Measurements from ENCODE around the gene ERCC8. TPM values are rescaled to one million over a fixed set of nuclear protein-coding genes. Genes with fewer than 3 reads are reported as not detected.

The ERCC8 gene
- total and polyA plus RNA-seq, 10 of the 15 experiments (the other 5 are each of a cell fraction or from before 2014, with no cell fraction given) = 10.4 to 31.2 (median 16.4) TPM

DNA sequence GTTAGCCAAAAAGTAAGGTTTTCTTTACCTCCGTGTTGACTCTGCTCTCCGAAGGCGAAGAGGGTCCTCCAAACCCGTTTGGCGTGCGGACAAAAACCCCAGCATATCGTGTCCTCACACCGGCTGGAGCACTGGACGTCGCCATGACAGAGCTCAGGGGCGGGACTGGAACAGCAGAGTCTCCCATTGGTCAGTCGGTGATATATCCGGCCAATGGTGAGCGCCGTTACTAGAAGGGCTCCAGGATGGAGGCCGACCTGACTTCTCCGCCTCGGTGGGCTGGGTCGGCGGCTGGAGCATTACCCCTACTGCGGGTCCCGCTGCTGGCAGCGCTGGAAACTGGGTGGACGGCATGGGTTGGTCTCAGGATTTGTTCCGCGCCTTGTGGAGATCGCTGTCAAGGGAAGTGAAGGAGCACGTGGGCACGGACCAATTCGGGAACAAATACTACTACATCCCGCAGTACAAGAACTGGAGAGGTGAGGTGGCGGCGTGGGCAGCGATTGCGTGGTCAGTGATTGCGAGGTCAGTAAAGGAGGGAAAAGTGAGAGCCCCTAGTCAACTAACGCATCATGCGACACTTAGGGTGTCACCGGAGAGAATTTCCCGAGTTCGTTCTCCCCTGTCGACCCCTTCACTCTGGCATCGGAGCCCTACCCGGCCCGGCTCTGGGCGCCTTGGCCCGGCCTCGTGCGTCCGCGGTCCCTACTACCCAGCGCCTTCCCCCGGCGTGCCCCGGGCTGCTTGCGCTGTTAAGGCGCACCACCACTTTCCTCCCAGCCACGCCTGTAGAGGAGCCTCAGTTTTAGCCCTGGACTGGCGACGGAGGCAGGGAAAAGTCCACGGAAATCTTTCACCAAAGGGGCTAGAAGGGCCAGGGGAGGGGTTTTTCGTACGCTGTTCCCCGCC lies at the start of gene ERCC8, which contains the start of gene NDUFAF2 (continued):
- no peak for TF ChIP-seq NFYA (IDR thresholded peaks at IDR 0.05; ENCODE audit: borderline replicate concordance, low read depth, low read length)
- no peak for TF ChIP-seq YBX1 (IDR thresholded peaks at IDR 0.05)
- no peak for TF ChIP-seq RFX5 (IDR thresholded peaks at IDR 0.05; ENCODE audit: low read depth, low read length)
- TF ChIP-seq BACH1 (IDR thresholded peaks at IDR 0.05; ENCODE audit: borderline replicate concordance) = no peak
- no peak for TF ChIP-seq SMAD1 (IDR thresholded peaks at IDR 0.05; ENCODE audit: low read depth, partially characterized antibody)
- peak; percentile 98 for TF ChIP-seq RELB (IDR thresholded peaks at IDR 0.05; ENCODE audit: low read depth)
- TF ChIP-seq, protein P1, sequence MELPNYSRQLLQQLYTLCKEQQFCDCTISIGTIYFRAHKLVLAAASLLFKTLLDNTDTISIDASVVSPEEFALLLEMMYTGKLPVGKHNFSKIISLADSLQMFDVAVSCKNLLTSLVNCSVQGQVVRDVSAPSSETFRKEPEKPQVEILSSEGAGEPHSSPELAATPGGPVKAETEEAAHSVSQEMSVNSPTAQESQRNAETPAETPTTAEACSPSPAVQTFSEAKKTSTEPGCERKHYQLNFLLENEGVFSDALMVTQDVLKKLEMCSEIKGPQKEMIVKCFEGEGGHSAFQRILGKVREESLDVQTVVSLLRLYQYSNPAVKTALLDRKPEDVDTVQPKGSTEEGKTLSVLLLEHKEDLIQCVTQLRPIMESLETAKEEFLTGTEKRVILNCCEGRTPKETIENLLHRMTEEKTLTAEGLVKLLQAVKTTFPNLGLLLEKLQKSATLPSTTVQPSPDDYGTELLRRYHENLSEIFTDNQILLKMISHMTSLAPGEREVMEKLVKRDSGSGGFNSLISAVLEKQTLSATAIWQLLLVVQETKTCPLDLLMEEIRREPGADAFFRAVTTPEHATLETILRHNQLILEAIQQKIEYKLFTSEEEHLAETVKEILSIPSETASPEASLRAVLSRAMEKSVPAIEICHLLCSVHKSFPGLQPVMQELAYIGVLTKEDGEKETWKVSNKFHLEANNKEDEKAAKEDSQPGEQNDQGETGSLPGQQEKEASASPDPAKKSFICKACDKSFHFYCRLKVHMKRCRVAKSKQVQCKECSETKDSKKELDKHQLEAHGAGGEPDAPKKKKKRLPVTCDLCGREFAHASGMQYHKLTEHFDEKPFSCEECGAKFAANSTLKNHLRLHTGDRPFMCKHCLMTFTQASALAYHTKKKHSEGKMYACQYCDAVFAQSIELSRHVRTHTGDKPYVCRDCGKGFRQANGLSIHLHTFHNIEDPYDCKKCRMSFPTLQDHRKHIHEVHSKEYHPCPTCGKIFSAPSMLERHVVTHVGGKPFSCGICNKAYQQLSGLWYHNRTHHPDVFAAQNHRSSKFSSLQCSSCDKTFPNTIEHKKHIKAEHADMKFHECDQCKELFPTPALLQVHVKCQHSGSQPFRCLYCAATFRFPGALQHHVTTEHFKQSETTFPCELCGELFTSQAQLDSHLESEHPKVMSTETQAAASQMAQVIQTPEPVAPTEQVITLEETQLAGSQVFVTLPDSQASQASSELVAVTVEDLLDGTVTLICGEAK (IDR thresholded peaks at IDR 0.05; ENCODE audit: borderline replicate concordance) = no peak
- TF ChIP-seq, protein P2, sequence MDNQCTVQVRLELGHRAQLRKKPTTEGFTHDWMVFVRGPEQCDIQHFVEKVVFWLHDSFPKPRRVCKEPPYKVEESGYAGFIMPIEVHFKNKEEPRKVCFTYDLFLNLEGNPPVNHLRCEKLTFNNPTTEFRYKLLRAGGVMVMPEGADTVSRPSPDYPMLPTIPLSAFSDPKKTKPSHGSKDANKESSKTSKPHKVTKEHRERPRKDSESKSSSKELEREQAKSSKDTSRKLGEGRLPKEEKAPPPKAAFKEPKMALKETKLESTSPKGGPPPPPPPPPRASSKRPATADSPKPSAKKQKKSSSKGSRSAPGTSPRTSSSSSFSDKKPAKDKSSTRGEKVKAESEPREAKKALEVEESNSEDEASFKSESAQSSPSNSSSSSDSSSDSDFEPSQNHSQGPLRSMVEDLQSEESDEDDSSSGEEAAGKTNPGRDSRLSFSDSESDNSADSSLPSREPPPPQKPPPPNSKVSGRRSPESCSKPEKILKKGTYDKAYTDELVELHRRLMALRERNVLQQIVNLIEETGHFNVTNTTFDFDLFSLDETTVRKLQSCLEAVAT (IDR thresholded peaks at IDR 0.05) = no peak
- peak; percentile 33; the same call in 1 of the 2 replicates for TF ChIP-seq PKNOX1 (IDR thresholded peaks at IDR 0.05)
- 0 out of 2 replicates have a peak, but pooled peaks have one; percentile 32 for TF ChIP-seq RAD51 (IDR thresholded peaks at IDR 0.05)
- no peak for TF ChIP-seq MEF2A (IDR thresholded peaks at IDR 0.05; ENCODE audit: insufficient read depth, low read depth, low read length)
- TF ChIP-seq MXI1 (IDR thresholded peaks at IDR 0.05; ENCODE audit: low read depth, low read length) = peak; percentile 87
